Glutamatergic neuron (in vitro differentiated cells): Measurements from ENCODE around the gene HOXB6. TPM values are rescaled to one million over a fixed set of nuclear protein-coding genes. Genes with fewer than 3 reads are reported as not detected.

Source experiments
- DNase-seq: peaks from one replicate; pipeline ENCODE4 v3.0.0; 2022
- H3K27ac Mint-ChIP-seq: one replicate; pipeline ENCODE4 v1.8.0; 2020; ENCODE audit warnings: mild to moderate bottlenecking, mixed read lengths, inconsistent platforms; ENCODE audit not compliant: unreplicated experiment
- H3K27me3 Mint-ChIP-seq: one replicate; pipeline ENCODE4 v1.8.0; 2020; ENCODE audit warnings: mild to moderate bottlenecking, moderate library complexity, mixed read lengths, inconsistent platforms; ENCODE audit not compliant: unreplicated experiment
- H3K36me3 Mint-ChIP-seq: one replicate; pipeline ENCODE4 v1.8.0; 2020; ENCODE audit warnings: mild to moderate bottlenecking, mixed read lengths, inconsistent platforms; ENCODE audit not compliant: unreplicated experiment
- H3K4me1 Mint-ChIP-seq: one replicate; pipeline ENCODE4 v1.8.0; 2020; ENCODE audit warnings: mild to moderate bottlenecking, low read depth, mixed read lengths, inconsistent platforms; ENCODE audit not compliant: unreplicated experiment
- H3K4me3 Mint-ChIP-seq: one replicate; pipeline ENCODE4 v1.8.0; 2020; ENCODE audit warnings: mild to moderate bottlenecking, mixed read lengths, inconsistent platforms; ENCODE audit not compliant: unreplicated experiment
- H3K9me3 Mint-ChIP-seq: one replicate; pipeline ENCODE4 v1.8.0; 2020; ENCODE audit warnings: mild to moderate bottlenecking, moderate library complexity, mixed read lengths, inconsistent platforms; ENCODE audit not compliant: unreplicated experiment
- total RNA-seq: library from RNA; stranded (reverse); fragmentation: NEBNext Ultra II Directional; extraction: Animal tissue kit (Norgen Biotek cat#: 25700); gene quantifications from one replicate; pipeline ENCODE4 v1.2.1, GENCODE V29; 2021; ENCODE audit not compliant: unreplicated experiment
- TF ChIP-seq, protein P1 (sequence below): fragments of 200-600 bp; sonication (generic); IDR thresholded peaks from one replicate; pipeline ENCODE4 v1.5.0; 2021; ENCODE audit not compliant: partially characterized antibody, unreplicated experiment

The HOXB6 gene
- total RNA-seq, 1 donor from 2014 or later: not detected

GRCh38 chr17:48570325-48571023 is 34.3 kb downstream of the HOXB6 start:
- H3K4me3 Mint-ChIP-seq: no peak overlapping the region
- no peaks in the 10 kb centered on the region for H3K36me3 Mint-ChIP-seq
- peaks cover 37% of the 10 kb centered on the region for H3K27me3 Mint-ChIP-seq
- no peaks in the 10 kb centered on the region for H3K4me1 Mint-ChIP-seq
- no peak overlapping the region for H3K27ac Mint-ChIP-seq
- no peak for DNase-seq
- H3K9me3 Mint-ChIP-seq: peaks cover 7% of the 10 kb centered on the region
- TF ChIP-seq, protein P1, sequence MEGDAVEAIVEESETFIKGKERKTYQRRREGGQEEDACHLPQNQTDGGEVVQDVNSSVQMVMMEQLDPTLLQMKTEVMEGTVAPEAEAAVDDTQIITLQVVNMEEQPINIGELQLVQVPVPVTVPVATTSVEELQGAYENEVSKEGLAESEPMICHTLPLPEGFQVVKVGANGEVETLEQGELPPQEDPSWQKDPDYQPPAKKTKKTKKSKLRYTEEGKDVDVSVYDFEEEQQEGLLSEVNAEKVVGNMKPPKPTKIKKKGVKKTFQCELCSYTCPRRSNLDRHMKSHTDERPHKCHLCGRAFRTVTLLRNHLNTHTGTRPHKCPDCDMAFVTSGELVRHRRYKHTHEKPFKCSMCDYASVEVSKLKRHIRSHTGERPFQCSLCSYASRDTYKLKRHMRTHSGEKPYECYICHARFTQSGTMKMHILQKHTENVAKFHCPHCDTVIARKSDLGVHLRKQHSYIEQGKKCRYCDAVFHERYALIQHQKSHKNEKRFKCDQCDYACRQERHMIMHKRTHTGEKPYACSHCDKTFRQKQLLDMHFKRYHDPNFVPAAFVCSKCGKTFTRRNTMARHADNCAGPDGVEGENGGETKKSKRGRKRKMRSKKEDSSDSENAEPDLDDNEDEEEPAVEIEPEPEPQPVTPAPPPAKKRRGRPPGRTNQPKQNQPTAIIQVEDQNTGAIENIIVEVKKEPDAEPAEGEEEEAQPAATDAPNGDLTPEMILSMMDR: no peak

DNA sequence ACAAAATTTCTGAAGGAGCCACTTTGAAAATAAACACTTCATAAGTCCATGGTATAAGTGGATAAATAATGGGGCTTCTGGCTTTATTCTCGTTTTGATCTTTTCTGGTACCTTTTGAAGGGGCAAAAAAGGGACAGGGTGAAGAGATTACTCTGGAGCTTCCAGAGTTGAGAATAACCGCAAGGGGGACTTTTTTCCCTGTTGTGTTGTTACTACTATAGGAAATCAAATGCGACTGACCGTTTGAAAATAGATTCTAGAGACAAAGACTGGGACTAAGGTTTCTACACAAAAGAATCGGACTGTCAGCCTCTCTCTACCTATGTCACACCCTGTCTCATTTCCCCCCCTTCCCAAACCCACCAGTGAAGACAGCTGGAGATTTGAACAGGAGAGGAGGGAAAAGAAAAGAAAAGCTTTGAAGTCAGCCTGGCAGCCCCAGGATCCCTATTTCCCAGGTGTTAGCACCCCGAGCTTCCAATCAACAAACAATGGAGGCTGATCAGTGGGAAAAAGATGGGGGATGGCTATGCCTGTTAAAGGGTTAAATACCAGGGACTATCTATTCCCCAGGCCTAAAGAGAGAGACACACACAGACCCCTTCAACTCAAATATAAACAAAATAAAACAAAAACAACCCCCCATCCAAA is 35.0 kb downstream of the HOXB6 start:
- DNase-seq: no peak
- Mint-ChIP-seq H3K4me1 (no peaks in the 10 kb centered on the region), H3K9me3 (peaks cover 7% of the 10 kb centered on the region), H3K4me3 (no peak overlapping the region), H3K27me3 (peaks cover 35% of the 10 kb centered on the region), H3K27ac (no peak overlapping the region), H3K36me3 (no peaks in the 10 kb centered on the region)
- TF ChIP-seq, protein P1: no peak

DNA sequence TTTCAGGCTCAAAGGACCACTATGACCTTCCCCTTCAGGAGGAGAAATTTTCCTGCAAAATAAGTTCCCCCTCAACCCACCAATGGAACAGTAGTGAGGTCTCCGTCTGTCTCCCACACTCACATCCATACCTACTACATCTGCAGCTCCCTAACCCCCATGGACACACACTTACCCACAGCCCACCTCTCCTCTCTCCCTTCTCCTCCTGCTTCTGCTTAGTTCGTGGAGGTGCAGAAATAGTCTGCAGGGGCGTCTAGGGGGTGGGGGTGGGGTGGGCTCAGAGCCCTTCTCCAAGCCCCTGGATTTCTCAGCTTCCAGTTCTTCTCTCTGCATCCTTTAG is 35.6 kb downstream of the HOXB6 start:
- TF ChIP-seq, protein P1: no peak
- no peak overlapping the region for H3K27ac Mint-ChIP-seq
- H3K4me1 Mint-ChIP-seq: no peaks in the 10 kb centered on the region
- no peak overlapping the region for H3K4me3 Mint-ChIP-seq
- H3K36me3 Mint-ChIP-seq: no peaks in the 10 kb centered on the region
- peaks cover 29% of the 10 kb centered on the region for H3K27me3 Mint-ChIP-seq
- DNase-seq: no peak
- H3K9me3 Mint-ChIP-seq: peaks cover 6% of the 10 kb centered on the region

GRCh38 chr17:48568499-48569239 is 36.1 kb downstream of the HOXB6 start:
- no peak for DNase-seq
- no peaks in the 10 kb centered on the region for H3K36me3 Mint-ChIP-seq
- H3K27ac Mint-ChIP-seq: no peak overlapping the region
- H3K9me3 Mint-ChIP-seq: peaks cover 6% of the 10 kb centered on the region
- TF ChIP-seq, protein P1: no peak
- peaks cover 2% of the 10 kb centered on the region for H3K4me1 Mint-ChIP-seq
- peaks cover 28% of the 10 kb centered on the region for H3K27me3 Mint-ChIP-seq
- no peak overlapping the region for H3K4me3 Mint-ChIP-seq
